Prostate gland (tissue), 2 donors: Measurements from ENCODE around the gene ST7.

ENCODE experiments used
- CTCF ChIP-seq, 4 experiments: fragments of 200-600 bp in 2 of 4; fragments of 450-650 bp in 2 of 4; sonication (generic) in 2 of 4; IDR thresholded peaks; 1 replicate in 3 of 4; 2 replicates in 1 of 4; pipeline ENCODE4 v1.5.1; 2016 to 2019; ENCODE audit warnings: antibody characterized with exemption in 4 of 4, mild to moderate bottlenecking in 2 of 4, moderate library complexity in 2 of 4
- POLR2A ChIP-seq: fragments of 450-650 bp; IDR thresholded peaks from one replicate; pipeline ENCODE4 v1.6.1; 2016; ENCODE audit warnings: antibody characterized with exemption, mild to moderate bottlenecking
- POLR2AphosphoS5 ChIP-seq: sonication (generic); formaldehyde crosslinking; IDR thresholded peaks from one replicate; pipeline ENCODE4 v1.6.1; 2017; ENCODE audit warnings: antibody characterized with exemption

DNA sequence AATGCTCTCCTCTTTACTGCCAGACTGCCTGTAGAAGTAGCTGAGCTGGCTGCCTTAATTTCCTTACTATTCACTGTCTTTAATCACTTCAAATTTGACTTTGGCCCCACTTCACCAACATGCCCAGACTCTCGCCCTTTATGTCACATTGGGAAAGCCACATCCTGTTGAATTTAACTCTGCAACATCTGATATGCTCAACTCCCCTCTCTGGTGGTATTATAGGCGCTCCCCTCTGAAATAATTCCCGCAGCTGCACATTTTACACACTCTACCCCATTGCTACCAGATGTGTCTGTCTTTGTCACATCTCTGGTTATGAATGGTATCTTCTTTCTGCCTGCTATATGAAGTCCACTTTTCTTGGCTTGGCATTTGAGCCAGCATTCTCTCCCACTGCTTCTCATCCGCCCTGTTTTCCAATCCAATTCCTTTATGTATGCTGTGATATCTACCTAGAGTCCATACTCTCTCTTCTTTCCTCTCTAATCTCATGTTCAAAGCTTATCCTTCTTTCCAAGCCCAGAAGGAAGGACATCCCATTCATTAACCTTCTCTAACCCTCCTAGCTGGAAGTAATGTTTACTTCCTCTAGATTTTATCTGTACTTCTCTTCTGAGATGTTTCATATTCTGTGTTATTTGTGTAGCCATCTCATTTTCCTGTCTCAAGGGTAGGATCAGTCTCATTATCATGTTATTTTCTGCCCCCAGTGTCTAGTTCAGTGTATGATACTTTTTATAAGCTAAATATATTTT lies 134.5 kb downstream of the ST7 start:
- TF ChIP-seq CTCF (IDR thresholded peaks at IDR 0.05) = no peak
- TF ChIP-seq POLR2A = no peak
- TF ChIP-seq POLR2AphosphoS5 = no peak
